HUES6 (cell line): ENCODE data around the gene SMTNL1.

Source experiments
- H3K27ac ChIP-seq: 2 replicates; pipeline ENCODE4 v1.7.0; 2013; ENCODE audit warnings: low read depth, mild to moderate bottlenecking, low read length, inconsistent platforms
- H3K27me3 ChIP-seq: 2 replicates; pipeline ENCODE4 v1.6.1; 2013; ENCODE audit warnings: low read length; ENCODE audit not compliant: control insufficient read depth, insufficient read depth
- H3K36me3 ChIP-seq: 2 replicates; pipeline ENCODE4 v1.6.1; 2013; ENCODE audit warnings: low read length; ENCODE audit not compliant: control insufficient read depth, insufficient read depth
- H3K4me1 ChIP-seq: 2 replicates; pipeline ENCODE4 v1.6.1; 2013; ENCODE audit warnings: low read length; ENCODE audit not compliant: control insufficient read depth, insufficient read depth
- H3K4me3 ChIP-seq: 2 replicates; pipeline ENCODE4 v1.5.1; 2013; ENCODE audit warnings: low read depth, low read length
- H3K9ac ChIP-seq: one replicate; pipeline ENCODE4 v1.6.1; 2013; ENCODE audit warnings: mild to moderate bottlenecking, low read length
- H3K9me3 ChIP-seq: 2 replicates; pipeline ENCODE4 v1.6.1; 2013; ENCODE audit warnings: low read depth, low read length; ENCODE audit not compliant: control insufficient read depth, insufficient read depth

SMTNL1 gene

DNA sequence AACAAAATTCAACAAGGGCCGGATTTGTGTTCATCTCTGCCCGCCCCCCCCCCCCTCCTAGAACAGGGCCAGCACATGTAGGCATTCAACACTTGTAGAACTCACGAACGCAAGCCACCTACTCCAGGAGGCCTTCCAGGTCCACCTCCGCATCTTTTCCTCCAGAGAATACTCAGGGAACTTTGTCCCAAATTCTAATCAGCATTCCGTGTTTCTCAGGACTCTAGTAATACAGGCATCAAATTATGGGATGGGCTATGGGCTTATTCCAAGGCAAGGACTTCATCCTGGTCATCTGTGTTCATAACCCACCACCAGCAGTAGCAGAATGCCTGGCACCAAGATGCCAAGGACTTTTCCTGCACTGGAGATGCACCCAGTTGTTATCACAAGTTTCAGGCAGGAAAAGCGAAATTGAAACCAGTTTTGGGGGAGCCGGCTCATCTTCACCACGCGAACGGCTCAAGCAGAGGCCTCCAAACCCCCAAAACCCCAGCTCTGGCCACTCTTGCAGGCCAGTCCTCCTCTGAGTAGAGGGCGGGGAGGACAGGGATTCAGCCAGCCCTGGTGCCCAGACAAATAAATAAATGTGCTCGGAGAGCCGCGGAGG is 29.6 kb downstream of the SMTNL1 start:
- Histone ChIP-seq H3K4me3 (peak overlapping the region; percentile 91), H3K36me3 (no peaks in the 10 kb centered on the region), H3K9ac (peak overlapping the region; percentile 20), H3K27ac (no peak overlapping the region), H3K27me3 (peaks cover 5% of the 10 kb centered on the region; the same call in 1 of the 2 replicates), H3K9me3 (no peaks in the 10 kb centered on the region), H3K4me1 (peaks cover 24% of the 10 kb centered on the region)

DNA sequence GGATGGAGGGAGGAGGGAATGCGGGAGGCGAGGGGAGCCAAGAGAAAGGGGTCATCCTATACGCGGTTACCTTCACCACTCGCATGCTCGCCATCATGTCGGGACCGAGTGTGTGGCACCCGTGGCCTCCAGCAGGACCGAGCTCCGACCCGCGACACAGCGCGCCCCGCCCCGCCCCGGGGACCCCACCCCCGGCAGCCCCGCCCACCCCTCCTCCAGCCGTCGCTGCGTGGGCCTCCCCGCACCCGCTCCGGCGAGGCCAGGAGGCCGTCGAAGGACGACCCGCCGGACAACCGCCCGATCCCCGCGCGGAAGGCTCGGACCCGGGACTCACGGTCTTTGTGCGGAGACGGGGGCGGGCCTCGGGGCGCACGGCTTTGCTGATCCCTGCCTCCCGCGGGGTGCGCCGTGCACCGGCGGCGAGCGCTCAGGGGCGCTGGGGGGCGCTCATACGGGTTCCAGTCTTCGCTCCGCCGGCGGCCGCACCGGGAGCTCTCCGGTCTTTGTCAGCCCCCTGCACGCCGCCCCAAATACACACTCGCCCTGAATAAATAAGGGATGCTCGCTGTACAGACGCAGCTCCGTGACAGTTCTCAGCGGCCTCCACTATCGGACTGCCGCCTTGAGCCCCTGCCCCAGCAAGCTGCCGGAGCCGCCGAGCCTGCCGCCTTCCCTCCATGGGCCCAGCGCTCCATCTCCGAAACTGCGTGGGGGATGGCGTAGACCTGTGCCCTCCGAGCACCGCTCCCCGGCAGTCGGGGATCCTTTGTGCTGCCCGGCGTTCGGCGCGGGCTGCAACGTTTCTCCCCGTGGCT is 30.3 kb downstream of the SMTNL1 start, which contains the start of gene UBE2L6:
Gene UBE2L6, minus strand, starts transcription at position 158 of the 815 bp plus-strand sequence. Its CDS starts 61 bp downstream, at position 97.
- Histone ChIP-seq H3K27me3 (peaks cover 5% of the 10 kb centered on the region; the same call in 1 of the 2 replicates), H3K27ac (peak within 1 kb of the TSS; percentile 61), H3K4me3 (peak within 1 kb of the TSS; percentile 91), H3K9ac (peak within 1 kb of the TSS; percentile 84), H3K9me3 (no peaks in the 10 kb centered on the region), H3K4me1 (peaks cover 20% of the 10 kb centered on the region), H3K36me3 (no peaks in the 10 kb centered on the region)

- peak overlapping the region; percentile 84 for H3K9ac ChIP-seq
- peaks cover 20% of the 10 kb centered on the region for H3K4me1 ChIP-seq
- no peaks in the 10 kb centered on the region for H3K9me3 ChIP-seq
- H3K4me3 ChIP-seq: peak overlapping the region; percentile 91
- H3K36me3 ChIP-seq: no peaks in the 10 kb centered on the region
- H3K27me3 ChIP-seq: peaks cover 5% of the 10 kb centered on the region; the same call in 1 of the 2 replicates
- H3K27ac ChIP-seq: peak overlapping the region; percentile 61; the same call in 1 of the 2 replicates
These were observed 31.0 kb downstream of the SMTNL1 start for GRCh38 chr11:57568330-57568766.

DNA sequence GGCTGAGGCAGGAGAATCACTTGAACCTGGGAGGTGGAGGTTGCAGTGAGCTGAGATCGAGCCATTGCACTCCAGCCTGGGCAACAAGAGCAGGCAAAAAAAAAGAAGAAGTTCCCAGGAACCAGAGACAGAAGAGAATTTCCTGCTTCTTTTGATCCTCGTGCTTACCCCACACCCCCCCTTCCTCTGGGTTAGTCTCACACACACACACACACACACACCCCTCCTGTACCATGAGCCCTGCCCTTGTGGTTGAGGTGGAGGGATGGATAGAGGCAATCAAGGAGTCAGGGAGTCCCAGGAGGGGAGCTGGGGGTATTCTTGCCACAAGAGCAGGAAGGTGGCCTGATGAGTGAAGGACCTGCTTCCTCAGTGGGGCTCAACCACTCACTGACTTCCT is 34.2 kb downstream of the SMTNL1 start:
- Histone ChIP-seq H3K4me1 (peaks cover 23% of the 10 kb centered on the region), H3K27me3 (peaks cover 5% of the 10 kb centered on the region; the same call in 1 of the 2 replicates), H3K36me3 (no peaks in the 10 kb centered on the region), H3K4me3 (no peak overlapping the region), H3K27ac (no peak overlapping the region), H3K9me3 (no peaks in the 10 kb centered on the region), H3K9ac (no peak overlapping the region)

- Histone ChIP-seq H3K9ac (no peak overlapping the region), H3K36me3 (no peaks in the 10 kb centered on the region), H3K4me1 (peaks cover 13% of the 10 kb centered on the region), H3K4me3 (no peak overlapping the region), H3K9me3 (no peaks in the 10 kb centered on the region), H3K27ac (no peak overlapping the region), H3K27me3 (no peaks in the 10 kb centered on the region)
These were observed 36.7 kb downstream of the SMTNL1 start for GRCh38 chr11:57574061-57574460.

DNA sequence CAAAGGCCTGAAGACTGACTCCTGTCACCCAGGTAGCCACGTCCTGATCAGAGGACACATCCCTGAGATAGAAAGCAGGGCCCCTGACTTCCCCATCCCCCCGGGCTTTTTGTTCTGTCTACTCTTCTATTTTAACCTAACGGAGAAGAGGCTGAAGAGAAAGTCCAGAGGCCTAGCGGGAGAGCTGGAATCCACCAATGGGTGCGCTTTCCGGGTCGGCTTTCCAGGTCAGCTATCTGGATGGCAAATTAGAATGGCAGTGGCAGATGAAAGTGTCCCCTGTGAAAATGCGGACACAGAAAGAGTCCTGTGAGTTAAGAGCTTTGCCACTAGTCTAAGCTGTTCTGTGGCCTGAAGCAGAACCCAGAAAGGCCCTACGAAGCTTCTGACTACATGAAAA is 46.9 kb downstream of the SMTNL1 start:
- Histone ChIP-seq H3K27me3 (no peaks in the 10 kb centered on the region), H3K4me3 (no peak overlapping the region), H3K27ac (no peak overlapping the region), H3K9ac (no peak overlapping the region), H3K4me1 (peaks cover 7% of the 10 kb centered on the region; the same call in 1 of the 2 replicates), H3K9me3 (peaks cover 6% of the 10 kb centered on the region), H3K36me3 (no peaks in the 10 kb centered on the region)

DNA sequence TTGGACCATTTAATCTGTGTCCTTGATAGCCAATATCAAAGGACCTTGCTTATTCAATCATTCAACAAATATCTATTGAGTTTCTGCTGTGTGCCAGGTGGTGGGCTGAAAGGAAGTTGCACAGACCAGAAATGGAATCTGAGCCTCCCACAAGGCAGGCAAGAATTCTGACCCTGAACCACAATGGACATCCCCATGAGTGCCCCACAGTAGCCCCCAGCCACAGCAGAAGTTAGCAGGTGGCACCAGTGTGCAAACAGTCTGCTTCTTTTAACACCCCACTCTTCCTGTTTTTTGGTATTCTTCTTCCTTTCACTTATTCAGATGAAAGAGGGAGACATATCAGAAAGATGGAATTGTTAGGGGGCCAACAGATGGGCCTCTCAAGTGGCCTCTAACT is 47.9 kb downstream of the SMTNL1 start:
- peaks cover 7% of the 10 kb centered on the region; the same call in 1 of the 2 replicates for H3K4me1 ChIP-seq
- no peak overlapping the region for H3K4me3 ChIP-seq
- no peaks in the 10 kb centered on the region for H3K36me3 ChIP-seq
- no peak overlapping the region for H3K27ac ChIP-seq
- H3K9me3 ChIP-seq: peaks cover 6% of the 10 kb centered on the region
- no peaks in the 10 kb centered on the region for H3K27me3 ChIP-seq
- H3K9ac ChIP-seq: no peak overlapping the region

DNA sequence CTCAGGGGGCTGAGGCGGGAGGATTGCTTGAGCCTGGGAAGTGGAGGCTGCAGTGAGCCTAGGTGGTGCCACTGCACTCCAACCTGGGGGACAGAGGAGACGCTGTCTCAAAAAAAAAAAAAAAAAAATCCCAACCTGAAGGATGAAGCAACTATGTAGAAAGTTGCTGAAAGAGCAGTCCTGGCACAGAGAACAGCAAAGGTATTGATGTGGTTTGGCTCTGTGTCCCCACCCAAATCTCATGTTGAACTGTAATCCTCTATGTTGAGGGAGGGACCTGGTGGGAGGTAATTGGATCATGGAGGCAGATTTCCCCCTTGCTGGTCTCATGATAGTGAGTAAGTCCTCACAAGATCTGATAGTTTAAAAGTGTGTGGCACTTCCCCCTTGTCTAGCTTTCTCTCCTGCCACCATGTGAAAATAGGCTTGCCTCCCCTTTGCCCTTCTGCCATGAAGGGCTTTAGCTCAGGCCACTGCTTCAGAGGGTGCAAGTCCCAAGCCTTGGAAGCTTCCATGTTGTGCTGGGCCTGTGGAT is 49.4 kb downstream of the SMTNL1 start:
- no peak overlapping the region for H3K27ac ChIP-seq
- peaks cover 6% of the 10 kb centered on the region for H3K9me3 ChIP-seq
- no peak overlapping the region for H3K9ac ChIP-seq
- H3K4me3 ChIP-seq: no peak overlapping the region
- no peaks in the 10 kb centered on the region for H3K36me3 ChIP-seq
- no peaks in the 10 kb centered on the region for H3K27me3 ChIP-seq
- H3K4me1 ChIP-seq: peaks cover 7% of the 10 kb centered on the region; the same call in 1 of the 2 replicates

- no peaks in the 10 kb centered on the region for H3K27me3 ChIP-seq
- peaks cover 7% of the 10 kb centered on the region; the same call in 1 of the 2 replicates for H3K4me1 ChIP-seq
- H3K27ac ChIP-seq: no peak overlapping the region
- no peaks in the 10 kb centered on the region for H3K36me3 ChIP-seq
- peaks cover 6% of the 10 kb centered on the region for H3K9me3 ChIP-seq
- H3K9ac ChIP-seq: no peak overlapping the region
- H3K4me3 ChIP-seq: no peak overlapping the region
These were observed 50.8 kb downstream of the SMTNL1 start for GRCh38 chr11:57588046-57588710.

DNA sequence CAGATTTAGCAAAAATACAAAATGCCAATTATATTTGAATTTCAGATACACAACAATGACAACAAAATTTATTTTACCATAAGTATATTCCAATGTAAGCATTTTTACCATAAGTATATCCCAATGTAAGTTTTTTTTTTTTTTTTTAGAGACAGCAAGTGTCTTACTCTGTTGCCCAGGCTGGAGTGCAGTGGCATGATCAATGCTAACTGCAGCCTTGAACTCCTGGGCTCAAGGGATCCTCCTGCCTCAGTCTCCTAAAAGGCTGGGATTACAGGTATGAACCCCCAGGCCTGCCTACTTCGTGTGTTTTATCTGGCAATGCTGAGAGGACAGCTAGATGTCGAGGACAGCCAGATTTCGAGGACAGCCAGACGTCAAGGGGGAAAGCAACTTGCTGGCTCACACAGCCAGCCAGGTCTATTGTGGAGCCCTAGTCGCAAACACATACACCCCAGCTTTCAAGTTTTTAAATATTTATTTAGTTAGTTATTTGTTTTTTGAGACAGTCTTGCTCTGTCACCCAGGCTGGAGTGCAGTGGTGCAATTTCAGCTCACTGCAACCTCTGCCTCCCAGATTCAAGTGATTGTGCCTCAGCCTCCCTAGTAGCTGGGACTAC is 59.0 kb downstream of the SMTNL1 start:
- Histone ChIP-seq H3K27ac (no peak overlapping the region), H3K9ac (no peak overlapping the region), H3K36me3 (peaks cover 5% of the 10 kb centered on the region; the same call in 1 of the 2 replicates), H3K9me3 (no peaks in the 10 kb centered on the region), H3K4me1 (peaks cover 25% of the 10 kb centered on the region), H3K4me3 (no peak overlapping the region), H3K27me3 (no peaks in the 10 kb centered on the region)
